ENCODE measurements around the gene CD160. TPM values are rescaled to one million over a fixed set of nuclear protein-coding genes. Genes with fewer than 3 reads are reported as not detected.
"Not testable (repeated sequence)": the region's sequence is repeated elsewhere in the genome, so short reads cannot be mapped to it uniquely, and the experiment has no call there.

The CD160 gene
- polyA plus RNA-seq, 3 donors = 0.01 to 1.4 (median 0.16) TPM

- H3K4me2 ChIP-seq (replicated peaks; ENCODE audit: extremely low read depth, low read length, poor library complexity, severe bottlenecking); H3K9ac ChIP-seq (ENCODE audit: insufficient read depth, low read length, poor library complexity, severe bottlenecking); H3K4me3 ChIP-seq (replicated peaks in 1 of 3; ENCODE audit: low read depth in 2 of 3, low read length in 3 of 3); H3K27me3 Mint-ChIP-seq (ENCODE audit: low read depth in 3 of 3); H3K79me2 ChIP-seq (ENCODE audit: insufficient read depth, low read length); H3K4me3 Mint-ChIP-seq; H3K4me1 Mint-ChIP-seq; intact Hi-C loops (cut with micrococcal nuclease); H4K20me1 ChIP-seq (ENCODE audit: insufficient read depth, low read length); H3K27ac ChIP-seq (ENCODE audit: low read depth in 1 of 2, low read length in 2 of 2); DNase-seq; H2AFZ ChIP-seq (ENCODE audit: insufficient read depth, low read depth, low read length, poor library complexity, severe bottlenecking); H3K4me1 ChIP-seq (ENCODE audit: control insufficient read depth in 1 of 2, insufficient read depth in 2 of 2, low read length in 2 of 2); H3K27me3 ChIP-seq (ENCODE audit: control insufficient read depth in 2 of 2, insufficient read depth in 2 of 2, low read length in 2 of 2): not testable (repeated sequence)
- Mint-ChIP-seq H3K9me3 (peaks cover 11 to 29% (median 15%) of the 10 kb centered on the region in 7 donors), H3K27ac (peak overlapping the region in 1 of 7 donors; percentile 68), H3K36me3 (peaks cover 54 to 60% of the 10 kb centered on the region in 2 donors)
- Histone ChIP-seq H3K36me3 (replicated peaks in 1 of 2; ENCODE audit: control insufficient read depth in 1 of 2, insufficient read depth in 2 of 2, low read length in 2 of 2) (peaks cover 37 to 67% of the 10 kb centered on the region in 2 donors), H3K9me3 (replicated peaks in 1 of 2; ENCODE audit: control insufficient read depth in 1 of 2, insufficient read depth in 1 of 2, low read length in 2 of 2) (peaks cover 0 to 10% of the 10 kb centered on the region in 2 donors)
- 100% methylated on average over 5 of the region's 10 CpGs for WGBS (ENCODE audit: insufficient coverage)
Observed at GRCh38 chr1:145768004-145768403, 48.7 kb downstream of the CD160 start.

DNA sequence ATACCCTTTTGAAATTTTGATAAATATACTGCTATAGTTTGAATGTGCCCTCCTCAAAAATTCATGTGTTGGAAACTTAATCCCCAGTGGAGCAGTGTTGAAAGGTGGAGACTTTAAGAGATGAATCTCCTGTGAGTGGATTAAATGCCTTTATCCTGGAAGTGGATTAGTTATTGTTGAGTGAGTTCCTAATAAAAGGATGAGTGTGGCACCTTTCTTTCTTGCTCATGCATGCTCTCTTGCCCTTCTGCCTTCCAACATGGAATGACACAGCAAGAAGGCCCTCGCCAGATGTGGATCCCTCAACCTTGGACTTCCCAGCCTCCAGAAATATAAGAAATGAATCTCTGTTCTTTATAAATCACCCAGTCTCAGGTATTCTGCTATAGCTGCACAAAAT is 51.8 kb downstream of the CD160 start:
- peaks cover 36 to 60% of the 10 kb centered on the region in 2 donors for H3K36me3 ChIP-seq (replicated peaks in 1 of 2; ENCODE audit: control insufficient read depth in 1 of 2, insufficient read depth in 2 of 2, low read length in 2 of 2)
- no peak overlapping the region for H2AFZ ChIP-seq (ENCODE audit: insufficient read depth, low read depth, low read length, poor library complexity, severe bottlenecking)
- H3K27me3 ChIP-seq (ENCODE audit: control insufficient read depth in 2 of 2, insufficient read depth in 2 of 2, low read length in 2 of 2) = no peaks in the 10 kb centered on the region
- intact Hi-C loops (cut with micrococcal nuclease) = no loop called here
- Mint-ChIP-seq H3K27ac (no peak overlapping the region), H3K9me3 (peaks cover 4 to 14% (median 9%) of the 10 kb centered on the region in 7 donors), H3K36me3 (peaks cover 50 to 63% of the 10 kb centered on the region in 2 donors), H3K4me1 (no peaks in the 10 kb centered on the region), H3K27me3 (ENCODE audit: low read depth in 3 of 3) (no peaks in the 10 kb centered on the region), H3K4me3 (no peak overlapping the region)
- H3K9me3 ChIP-seq (replicated peaks in 1 of 2; ENCODE audit: control insufficient read depth in 1 of 2, insufficient read depth in 1 of 2, low read length in 2 of 2) = peaks cover 0 to 6% of the 10 kb centered on the region in 2 donors
- 100% methylated on average over 1 of the region's 1 CpG for WGBS (ENCODE audit: insufficient coverage)
- no peak for TF ChIP-seq CTCF (IDR thresholded peaks at IDR 0.05)
- DNase-seq = no peak
- H4K20me1 ChIP-seq (ENCODE audit: insufficient read depth, low read length) = no peaks in the 10 kb centered on the region
- no peak overlapping the region for H3K9ac ChIP-seq (ENCODE audit: insufficient read depth, low read length, poor library complexity, severe bottlenecking)
- no peak overlapping the region for H3K4me3 ChIP-seq (replicated peaks in 1 of 3; ENCODE audit: low read depth in 2 of 3, low read length in 3 of 3)
- no peaks in the 10 kb centered on the region for H3K79me2 ChIP-seq (ENCODE audit: insufficient read depth, low read length)
- H3K4me1 ChIP-seq (ENCODE audit: control insufficient read depth in 1 of 2, insufficient read depth in 2 of 2, low read length in 2 of 2) = no peaks in the 10 kb centered on the region
- no peak overlapping the region for H3K4me2 ChIP-seq (replicated peaks; ENCODE audit: extremely low read depth, low read length, poor library complexity, severe bottlenecking)
- no peak overlapping the region for H3K27ac ChIP-seq (ENCODE audit: low read depth in 1 of 2, low read length in 2 of 2)
